ENCODE results near the gene HS1BP3.

- TF ChIP-seq CTCF (IDR thresholded peaks at IDR 0.05 in 4 of 5, conservative IDR thresholded peaks at IDR 0.05 in 1 of 5) (no peak), POLR2A (IDR thresholded peaks at IDR 0.05) (no peak)
Observed at GRCh38 chr2:20646446-20646845, 4.5 kb downstream of the HS1BP3 start.

Measured in gastrocnemius medialis (tissue), 4 donors.